Esophagus squamous epithelium (tissue), 5 donors: ENCODE results near the gene FAM120AOS. TPM values are rescaled to one million over a fixed set of nuclear protein-coding genes. Genes with fewer than 3 reads are reported as not detected.
"Not testable (repeated sequence)": the region's sequence is repeated elsewhere in the genome, so short reads cannot be mapped to it uniquely, and the experiment has no call there.

ENCODE experiments used
- DNase-seq: peaks from one replicate; lab custom pipeline; 2025; lab: John Stamatoyannopoulos, UW
- H3K27ac ChIP-seq, 4 donors: fragments of 200-600 bp; sonication (generic); one replicate each; pipeline ENCODE4 v1.5.1; 2016 to 2019; ENCODE audit warnings: mild to moderate bottlenecking in 1 of 4
- H3K27me3 ChIP-seq, 4 donors: fragments of 200-600 bp; sonication (generic); 1 replicate in 3 of 4; 2 replicates in 1 of 4; pipeline versions ENCODE4 v1.5.1 to v1.6.0; 2017 to 2021; ENCODE audit warnings: antibody characterized with exemption in 1 of 4
- H3K36me3 ChIP-seq, 3 donors: fragments of 200-600 bp; sonication (generic); one replicate each; pipeline ENCODE4 v1.5.1; 2016 to 2019
- H3K4me1 ChIP-seq, 3 donors: fragments of 200-600 bp; sonication (generic); one replicate each; pipeline ENCODE4 v1.5.1; 2017 to 2019
- H3K4me3 ChIP-seq, 4 donors: fragments of 200-600 bp; sonication (generic); 1 replicate in 3 of 4; 2 replicates in 1 of 4; pipeline ENCODE4 v1.5.1; 2016 to 2019; ENCODE audit warnings: mild to moderate bottlenecking in 2 of 4, moderate library complexity in 1 of 4
- H3K9me3 ChIP-seq, 3 donors: fragments of 200-600 bp; sonication (generic); one replicate each; pipeline ENCODE4 v1.5.1; 2016 to 2019
- CTCF ChIP-seq, 6 experiments: fragments of 450-650 bp in 4 of 6; fragments of 200-600 bp in 2 of 6; sonication (generic) in 2 of 6; IDR thresholded peaks; one replicate each; pipeline ENCODE4 v1.5.1; 2016 to 2019; ENCODE audit warnings: antibody characterized with exemption in 6 of 6, mild to moderate bottlenecking in 4 of 6, moderate library complexity in 4 of 6
- POLR2A ChIP-seq, 4 donors: fragments of 450-650 bp; IDR thresholded peaks; one replicate each; pipeline ENCODE4 v1.6.1; 2017; ENCODE audit warnings: antibody characterized with exemption in 4 of 4, mild to moderate bottlenecking in 4 of 4, moderate library complexity in 3 of 4
- WGBS, 2 donors: methylation state at CpG; one replicate each; pipeline ENCODE4 v1.1.5; 2018; 5-methylcytosine and 5-hydroxymethylcytosine counted together
- intact Hi-C: fragments of 100-400 bp; cut with DNase I; formaldehyde crosslinking; loops from one replicate; pipeline ENCODE4 v1.15.0; 2022
- total RNA-seq, 4 donors: library from RNA; depleted of rRNA; stranded (reverse); fragments of >200 nt; gene quantifications; one replicate each; pipeline ENCODE4 v1.1.0, GENCODE V29; 2016
- donor health status: DM: yes; HTN: yes; CAD: no.

FAM120AOS gene
- total RNA-seq, 4 donors from 2014 or later, result 18.0 to 33.6 (median 24.4) TPM

DNA sequence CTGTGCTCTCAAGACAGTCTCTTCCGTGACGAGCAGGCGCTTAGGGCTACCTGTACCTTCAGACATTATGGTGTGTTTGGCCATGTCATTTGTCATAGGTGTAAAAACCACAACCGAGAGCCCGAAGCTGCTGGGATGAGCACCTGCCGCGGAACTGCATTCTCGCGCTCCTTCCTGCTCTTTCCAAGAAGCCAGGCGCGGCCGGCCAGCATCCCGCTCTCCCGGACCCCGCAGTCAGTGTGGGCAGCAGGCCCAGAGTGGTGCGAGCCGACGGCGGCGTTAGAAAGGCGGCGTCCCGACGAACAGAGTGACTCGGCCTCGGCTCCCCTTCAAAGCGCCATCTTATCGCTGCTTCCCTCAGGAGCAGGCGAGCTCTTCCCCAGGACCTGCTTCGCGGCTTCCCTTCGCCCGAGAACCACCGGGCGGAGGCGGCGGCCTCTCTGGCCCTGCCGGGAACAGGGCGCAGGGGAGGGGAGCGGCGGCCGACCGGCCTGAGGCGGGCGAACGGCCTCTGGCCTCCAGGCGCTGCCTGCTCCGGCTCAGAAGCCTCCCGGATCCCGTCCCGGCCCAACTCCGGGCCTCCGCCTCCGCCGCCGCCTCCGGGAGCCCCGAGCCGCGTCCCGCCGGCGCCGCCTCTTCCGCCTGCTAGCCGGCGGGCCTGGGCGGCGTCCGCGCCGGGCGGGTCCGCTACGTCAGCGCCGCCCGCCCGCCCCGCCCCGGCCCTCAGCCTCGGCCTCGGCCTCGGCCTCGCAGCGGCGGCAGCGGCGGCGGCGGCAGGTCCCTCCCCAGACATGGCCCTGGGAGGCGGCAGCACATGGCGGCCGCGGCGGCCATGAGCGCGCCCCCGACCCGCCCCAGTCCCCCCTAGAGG lies 2.2 kb downstream of the FAM120AOS start, which contains the start of gene FAM120A:
Gene FAM120A (plus strand): TSS at position 741 of the 871 bp plus-strand sequence. CDS start 231 bp downstream, outside the sequence.
- no peaks in the 10 kb centered on the region for H3K27me3 ChIP-seq
- peaks cover 0 to 38% (median 21%) of the 10 kb centered on the region in 3 donors for H3K36me3 ChIP-seq
- peak within 1 kb of the TSS; percentile 97 to 100 (median 99) for H3K27ac ChIP-seq
- peak within 1 kb of the TSS; percentile 81 to 94 (median 92) for H3K4me3 ChIP-seq
- 0% methylated on average over 3 to 7 of the region's 100 CpGs for WGBS, 2 donors
- H3K4me1 ChIP-seq, result peaks cover 21 to 42% (median 30%) of the 10 kb centered on the region in 3 donors
- peak in 3 of 4 donors; percentile 37 to 95 (median 95) for TF ChIP-seq POLR2A (IDR thresholded peaks at IDR 0.05)
- TF ChIP-seq CTCF (IDR thresholded peaks at IDR 0.05), result peak in 1 of 6 experiments; percentile 7
- intact Hi-C loops, result loop anchor here (5.0 kb wide), 1 partner anchor 116 kb away; no protein-coding TSS in a partner anchor
- peak; percentile 9 for DNase-seq
- H3K9me3 ChIP-seq, result no peaks in the 10 kb centered on the region

DNA sequence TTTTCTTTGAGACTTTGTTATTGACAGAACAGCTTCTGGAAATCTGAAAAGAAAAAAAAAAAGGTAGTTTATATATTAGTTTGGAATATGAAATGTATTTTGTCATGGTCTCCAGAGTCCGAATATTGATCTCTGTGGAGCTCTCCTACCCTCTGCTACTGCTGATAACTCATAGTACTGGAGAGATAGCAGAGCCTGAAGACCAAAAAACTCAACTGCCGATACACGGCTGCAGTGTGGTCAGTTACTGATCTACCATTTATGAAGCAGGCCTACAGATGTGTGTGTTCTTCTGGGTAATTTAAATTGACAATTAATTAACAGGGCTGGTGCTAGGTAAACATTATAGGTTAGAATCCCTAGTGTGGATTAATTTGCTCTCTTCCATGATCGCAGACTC lies 5.7 kb downstream of the FAM120AOS start:
- intact Hi-C loops, result no loop called here
- 94 to 96% methylated on average over 4 of the region's 4 CpGs for WGBS, 2 donors
- H3K4me3 ChIP-seq, result no peak overlapping the region
- TF ChIP-seq CTCF (IDR thresholded peaks at IDR 0.05) (no peak), POLR2A (IDR thresholded peaks at IDR 0.05) (no peak)
- no peak overlapping the region for H3K27ac ChIP-seq
- peaks cover 0 to 44% (median 21%) of the 10 kb centered on the region in 3 donors for H3K36me3 ChIP-seq
- no peaks in the 10 kb centered on the region for H3K27me3 ChIP-seq
- H3K9me3 ChIP-seq, result no peaks in the 10 kb centered on the region
- peaks cover 7 to 25% (median 13%) of the 10 kb centered on the region in 3 donors for H3K4me1 ChIP-seq
- no peak for DNase-seq

DNA sequence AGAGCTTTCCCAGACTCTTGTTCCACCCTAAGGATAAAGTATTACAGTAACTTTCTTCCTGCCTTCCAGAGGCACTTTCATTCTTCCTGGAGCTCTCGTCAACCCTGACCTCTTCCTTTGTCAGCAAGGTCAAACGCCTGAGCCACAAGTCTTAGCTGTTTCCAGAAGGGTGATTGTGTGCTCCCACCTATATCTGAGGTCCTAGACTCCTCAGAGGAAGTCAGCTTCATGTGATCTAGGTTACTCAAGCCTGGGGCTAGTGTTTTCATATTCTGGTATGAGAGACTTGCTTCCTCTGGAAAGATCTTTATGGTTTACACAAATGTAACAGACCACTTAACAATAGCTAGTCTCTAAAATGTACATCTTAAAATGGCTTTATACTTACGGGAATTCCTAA lies 7.3 kb downstream of the FAM120AOS start:
- TF ChIP-seq CTCF (IDR thresholded peaks at IDR 0.05) (no peak), POLR2A (IDR thresholded peaks at IDR 0.05) (no peak)
- H3K9me3 ChIP-seq, result no peaks in the 10 kb centered on the region
- no peak overlapping the region for H3K27ac ChIP-seq
- peaks cover 7 to 25% (median 13%) of the 10 kb centered on the region in 3 donors for H3K4me1 ChIP-seq
- no peak for DNase-seq
- peaks cover 0 to 44% (median 21%) of the 10 kb centered on the region in 3 donors for H3K36me3 ChIP-seq
- H3K4me3 ChIP-seq, result no peak overlapping the region
- intact Hi-C loops, result no loop called here
- 72 to 81% methylated on average over 3 of the region's 3 CpGs for WGBS, 2 donors
- H3K27me3 ChIP-seq, result no peaks in the 10 kb centered on the region

DNA sequence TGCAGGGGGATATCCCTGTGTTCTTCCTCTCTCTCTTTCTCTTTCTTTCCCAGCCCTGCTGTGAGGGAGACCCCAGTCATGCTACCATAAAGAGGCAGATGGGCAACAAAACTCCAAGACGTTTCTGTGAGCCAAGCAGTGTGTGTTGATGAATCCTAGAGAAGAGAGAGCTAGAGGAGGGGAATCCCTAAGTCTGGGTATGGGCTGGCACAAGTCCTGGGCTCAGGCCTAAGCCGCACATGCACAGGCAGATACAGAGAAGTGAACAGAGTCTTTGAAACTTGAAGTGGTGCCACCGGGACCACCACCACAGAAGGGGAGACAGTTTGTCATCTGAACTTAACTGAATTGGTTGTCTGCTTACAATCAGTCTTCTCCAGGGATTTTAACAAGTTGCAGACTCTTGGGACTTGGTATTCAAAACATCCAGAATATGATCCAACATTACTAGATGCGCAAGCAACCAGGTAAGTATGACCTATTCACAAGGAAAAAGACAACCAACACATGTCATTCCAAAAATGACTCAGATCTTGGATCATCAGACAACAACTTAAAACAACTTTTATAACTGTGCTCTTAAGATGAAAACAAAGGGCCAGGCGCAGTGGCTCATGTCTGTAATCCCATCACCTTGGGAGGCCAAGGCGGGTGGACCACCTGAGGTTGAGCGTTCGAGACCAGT lies 12.3 kb downstream of the FAM120AOS start:
- no peak overlapping the region for H3K4me3 ChIP-seq
- WGBS, 2 donors, result 68 to 84% methylated on average over 7 to 8 of the region's 8 CpGs
- intact Hi-C loops, result no loop called here
- peaks cover 0 to 8% (median 0%) of the 10 kb centered on the region in 3 donors for H3K4me1 ChIP-seq
- no peaks in the 10 kb centered on the region for H3K27me3 ChIP-seq
- TF ChIP-seq CTCF (IDR thresholded peaks at IDR 0.05), result no peak
- TF ChIP-seq POLR2A (IDR thresholded peaks at IDR 0.05), result no peak
- H3K27ac ChIP-seq, result no peak overlapping the region
- no peak for DNase-seq
- no peaks in the 10 kb centered on the region for H3K9me3 ChIP-seq
- H3K36me3 ChIP-seq, result peaks cover 0 to 5% (median 0%) of the 10 kb centered on the region in 3 donors

DNA sequence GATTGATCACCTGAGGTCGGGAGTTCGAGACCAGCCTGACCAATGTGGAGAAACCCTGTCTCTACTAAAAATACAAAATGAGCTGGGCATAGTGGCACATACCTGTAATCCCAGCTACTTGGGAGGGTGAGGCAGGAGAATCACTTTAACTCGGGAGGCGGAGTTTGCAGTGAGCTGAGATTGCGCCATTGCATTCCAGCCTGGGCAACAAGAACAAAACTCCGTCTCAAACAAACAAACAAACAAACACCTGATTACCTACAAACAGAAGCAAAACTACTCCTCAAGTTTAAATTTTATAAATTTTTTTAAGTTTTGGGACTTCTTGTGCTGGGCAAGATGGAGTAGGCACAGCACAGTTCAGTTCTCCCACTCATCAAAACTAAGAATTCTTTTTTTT lies 14.1 kb downstream of the FAM120AOS start:
- H3K4me1 ChIP-seq, H3K9me3 ChIP-seq, DNase-seq, H3K4me3 ChIP-seq, H3K27me3 ChIP-seq, intact Hi-C loops, H3K27ac ChIP-seq, H3K36me3 ChIP-seq: not testable (repeated sequence)
- WGBS, 2 donors, result 92 to 95% methylated on average over 6 of the region's 6 CpGs
